Measurements from ENCODE around the gene CBY2. TPM values are rescaled to one million over a fixed set of nuclear protein-coding genes. Genes with fewer than 3 reads are reported as not detected.

CBY2 gene
- total RNA-seq, 1 donor, result not detected

- TF ChIP-seq CTCF (IDR thresholded peaks at IDR 0.05; ENCODE audit: insufficient read depth, low read depth, low read length), result no peak
- no peak for DNase-seq (ENCODE audit: low read depth)
- H3K4me3 ChIP-seq (ENCODE audit: low read depth, low read length), result no peak overlapping the region
Measured at GRCh38 chr13:45713106-45713690, 11.1 kb downstream of the CBY2 start.

- DNase-seq (ENCODE audit: low read depth), result no peak
- no peak overlapping the region for H3K4me3 ChIP-seq (ENCODE audit: low read depth, low read length)
- no peak for TF ChIP-seq CTCF (IDR thresholded peaks at IDR 0.05; ENCODE audit: insufficient read depth, low read depth, low read length)
Measured at GRCh38 chr13:45713721-45714120, 11.6 kb downstream of the CBY2 start.

GRCh38 chr13:45714170-45714569, 12.1 kb downstream of the CBY2 start:
- no peak for TF ChIP-seq CTCF (IDR thresholded peaks at IDR 0.05; ENCODE audit: insufficient read depth, low read depth, low read length)
- no peak overlapping the region for H3K4me3 ChIP-seq (ENCODE audit: low read depth, low read length)
- DNase-seq (ENCODE audit: low read depth), result no peak

- no peak overlapping the region for H3K4me3 ChIP-seq (ENCODE audit: low read depth, low read length)
- no peak for DNase-seq (ENCODE audit: low read depth)
- TF ChIP-seq CTCF (IDR thresholded peaks at IDR 0.05; ENCODE audit: insufficient read depth, low read depth, low read length), result no peak
Measured at GRCh38 chr13:45715351-45715750, 13.2 kb downstream of the CBY2 start.

GRCh38 chr13:45717349-45717748, 15.2 kb downstream of the CBY2 start:
- no peak for TF ChIP-seq CTCF (IDR thresholded peaks at IDR 0.05; ENCODE audit: insufficient read depth, low read depth, low read length)
- no peak overlapping the region for H3K4me3 ChIP-seq (ENCODE audit: low read depth, low read length)
- no peak for DNase-seq (ENCODE audit: low read depth)

GRCh38 chr13:45718063-45718462, 15.9 kb downstream of the CBY2 start:
- DNase-seq (ENCODE audit: low read depth), result peak; percentile 8
- TF ChIP-seq CTCF (IDR thresholded peaks at IDR 0.05; ENCODE audit: insufficient read depth, low read depth, low read length), result peak; percentile 58

GRCh38 chr13:45718992-45719391, 16.9 kb downstream of the CBY2 start:
- no peak for TF ChIP-seq CTCF (IDR thresholded peaks at IDR 0.05; ENCODE audit: insufficient read depth, low read depth, low read length)
- DNase-seq (ENCODE audit: low read depth), result peak; percentile 28
- no peak overlapping the region for H3K4me3 ChIP-seq (ENCODE audit: low read depth, low read length)

More at GRCh38 chr13:45718063-45718462, 15.9 kb downstream of the CBY2 start:
- no peak overlapping the region for H3K4me3 ChIP-seq (ENCODE audit: low read depth, low read length)

Data from fibroblast of villous mesenchyme (primary cell).